Pancreas (tissue), 10 donors: ENCODE data around the gene EXOC7. TPM values are rescaled to one million over a fixed set of nuclear protein-coding genes. Genes with fewer than 3 reads are reported as not detected.

ENCODE experiments used
- ATAC-seq, 4 donors: fragments of 200-7000 bp; cut with Tn5 transposase; one replicate each; pipeline versions ENCODE4 v1.8.0 to v1.9.1; 2020; ENCODE audit warnings: mild to moderate bottlenecking in 4 of 4, moderate library complexity in 4 of 4
- DNase-seq, 6 donors: peaks; one replicate each; pipeline ENCODE4 v3.0.0-alpha.2; 2020
- FAIRE-seq: peaks from 2 replicates; lab custom pipeline; 2012; peaks lifted over from hg19 to GRCh38; lab: Jason Lieb, UNC
- H3K27ac ChIP-seq, 4 donors: fragments of 200-600 bp; sonication (generic); 1 replicate in 3 of 4; 2 replicates in 1 of 4; pipeline versions ENCODE4 v1.5.0 to v1.8.0; 2020
- H3K27me3 ChIP-seq, 4 donors: fragments of 200-600 bp; one replicate each; pipeline ENCODE4 v1.8.0; 2021
- H3K36me3 ChIP-seq, 3 donors: fragments of 200-600 bp; sonication (generic) in 1 of 3; one replicate each; pipeline versions ENCODE4 v1.5.0 to v1.8.0; 2020 to 2021
- H3K4me1 ChIP-seq, 3 donors: fragments of 200-600 bp; one replicate each; pipeline ENCODE4 v1.8.0; 2021
- H3K4me3 ChIP-seq, 4 donors: fragments of 200-600 bp; sonication (generic) in 2 of 4; one replicate each; pipeline versions ENCODE4 v1.5.0 to v1.8.0; 2020 to 2021
- H3K9me3 ChIP-seq, 4 donors: fragments of 200-600 bp; one replicate each; pipeline ENCODE4 v1.8.0; 2021
- CTCF ChIP-seq, 4 donors: fragments of 200-600 bp; sonication (generic) in 3 of 4; IDR thresholded peaks; one replicate each; pipeline versions ENCODE4 v1.5.0 to v1.8.0; 2021; ENCODE audit warnings: antibody characterized with exemption in 4 of 4
- WGBS, 2 donors: extraction: QIAGEN DNeasy Blood & Tissue Kit; methylation state at CpG; one replicate each; pipeline ENCODE4 v1.1.7; 2013; 5-methylcytosine and 5-hydroxymethylcytosine counted together
- intact Hi-C, 3 donors: fragments of 100-400 bp; cut with DNase I; formaldehyde crosslinking; loops; one replicate each; pipeline versions ENCODE4 v1.11.1 to v1.14.2; 2022
- microRNA-seq, 2 donors: library from miRNA; unstranded; fragments of <30 nt; microRNA quantifications; one replicate each; pipeline versions ENCODE4 to v1.1.0, GENCODE V29; 2019 to 2020
- polyA plus RNA-seq, 2 donors: library from polyadenylated mRNA; stranded (reverse); fragments of 200-250 nt; gene quantifications; one replicate each; pipeline ENCODE4 v1.2.3, GENCODE V29; 2013
- total RNA-seq, 6 donors: library from RNA; stranded (reverse); fragmentation: NEBNext Ultra II Directional in 4 of 6; extraction: Animal tissue kit (Norgen Biotek cat#: 25700) in 4 of 6; gene quantifications; one replicate each; pipeline versions ENCODE4 v1.2.1 to v1.2.4, GENCODE V29; 2021 to 2023
- donor health status: healthy with polysubstance abuse.
- donor health status: DM: no; HTN: no; CAD: no; lungs with moderate emphysema.
- donor health status: DM: no; HTN: no; CAD: no.
- donor health status: control.
- donor health status: control.
- donor health status: Bipolar disorder and iron deficiency.
- donor health status: DM: yes; HTN: yes; CAD: no.
- donor health status: DM: no; HTN: no; CAD: no.
- donor health status: DM: no; HTN: no; CAD: no.
- donor health status: DM: yes; HTN: yes; CAD: no.

The EXOC7 gene
- total and polyA plus RNA-seq, 8 donors: 38.4 to 103 (median 56.6) TPM

DNA sequence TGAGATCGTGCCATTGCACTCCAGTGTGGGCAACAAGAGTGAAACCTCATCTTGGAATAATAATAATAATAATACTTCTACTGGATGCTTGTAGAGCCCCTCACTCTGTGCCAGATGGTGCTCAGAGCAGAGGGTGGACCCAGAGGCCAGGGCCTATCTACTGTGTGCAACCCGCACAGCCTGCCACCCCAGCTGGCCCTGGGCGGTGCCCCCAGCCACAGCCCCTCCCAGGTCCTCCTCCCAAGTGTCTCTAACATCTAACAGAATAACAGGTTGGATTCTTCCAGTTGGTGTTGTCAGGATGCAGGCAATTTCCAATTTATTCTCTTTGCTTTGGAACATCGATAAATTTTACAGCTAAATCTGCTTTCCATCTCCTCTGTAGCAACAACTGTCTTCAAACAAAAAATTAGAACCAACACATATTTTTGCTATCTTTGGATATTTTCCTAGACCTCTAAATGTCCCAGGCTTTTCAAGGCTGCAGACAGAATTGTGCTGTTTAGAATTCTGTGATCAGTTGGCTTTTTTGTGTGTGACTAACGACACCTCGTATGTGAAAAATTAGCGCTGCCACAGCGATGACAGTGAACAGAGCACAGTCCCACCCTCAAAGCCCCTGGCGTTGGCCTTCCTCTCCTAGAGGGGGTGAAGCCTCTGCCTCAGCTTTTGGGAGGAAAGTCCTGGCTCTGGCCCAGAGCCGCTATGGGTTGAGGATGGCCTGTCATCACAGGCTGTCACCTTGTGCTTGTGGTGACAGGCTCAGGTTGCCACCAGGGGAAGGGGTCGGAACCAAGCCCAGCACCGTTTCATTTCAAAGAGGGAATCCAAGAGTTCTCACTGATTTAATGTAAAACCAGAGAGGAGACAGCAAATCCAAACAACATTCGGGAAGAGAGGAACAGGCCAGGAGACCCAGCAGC, 68.9 kb downstream of the EXOC7 start:
- ATAC-seq: no peak
- no peak for FAIRE-seq
- Histone ChIP-seq H3K9me3 (no peaks in the 10 kb centered on the region), H3K27me3 (no peaks in the 10 kb centered on the region), H3K4me3 (no peak overlapping the region), H3K27ac (no peak overlapping the region), H3K4me1 (peaks cover 0 to 8% (median 0%) of the 10 kb centered on the region in 3 donors), H3K36me3 (peaks cover 0 to 21% (median 0%) of the 10 kb centered on the region in 3 donors)
- intact Hi-C loops: no loop called here
- TF ChIP-seq CTCF (IDR thresholded peaks at IDR 0.05): no peak
- DNase-seq: no peak
- WGBS, 2 donors: 88 to 90% methylated on average over 13 of the region's 13 CpGs

DNA sequence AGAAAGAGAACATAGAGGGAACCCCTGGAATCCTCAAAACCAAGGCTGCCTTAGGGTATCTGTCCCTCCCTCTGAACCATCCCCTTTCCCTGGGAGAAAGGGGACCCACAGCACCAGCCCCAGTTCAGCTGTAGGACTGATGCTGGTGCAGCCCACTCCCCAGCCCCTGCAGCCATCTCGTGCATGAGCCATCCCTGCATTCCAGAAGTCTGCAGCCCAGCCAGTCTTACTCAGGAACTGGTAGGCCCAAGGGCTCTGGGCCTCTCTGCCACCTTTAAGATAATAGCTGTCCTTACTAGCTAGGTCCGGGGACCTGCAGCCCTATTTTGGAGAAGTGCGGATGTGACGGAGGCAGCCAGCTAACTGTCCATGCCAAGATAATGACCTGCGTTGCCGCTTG, 70.4 kb downstream of the EXOC7 start:
- FAIRE-seq: no peak
- Histone ChIP-seq H3K4me1 (peaks cover 0 to 8% (median 0%) of the 10 kb centered on the region in 3 donors), H3K36me3 (peaks cover 0 to 5% (median 0%) of the 10 kb centered on the region in 3 donors), H3K27me3 (no peaks in the 10 kb centered on the region), H3K4me3 (no peak overlapping the region), H3K27ac (no peak overlapping the region), H3K9me3 (no peaks in the 10 kb centered on the region)
- no peak for ATAC-seq
- no peak for DNase-seq
- no peak for TF ChIP-seq CTCF (IDR thresholded peaks at IDR 0.05)
- intact Hi-C loops: no loop called here
- WGBS, 2 donors: 95 to 96% methylated on average over 6 of the region's 6 CpGs

GRCh38 chr17:76032780-76033108, 70.8 kb downstream of the EXOC7 start:
- 33 to 34% methylated on average over 5 of the region's 5 CpGs for WGBS, 2 donors
- peak overlapping the region in 1 of 4 donors; percentile 13 for H3K27ac ChIP-seq
- peaks cover 0 to 8% (median 0%) of the 10 kb centered on the region in 3 donors for H3K4me1 ChIP-seq
- H3K9me3 ChIP-seq: no peaks in the 10 kb centered on the region
- ATAC-seq (peak; percentile 45 to 83 (median 67)), DNase-seq (no peak), FAIRE-seq (no peak)
- intact Hi-C loops: no loop called here
- no peaks in the 10 kb centered on the region for H3K27me3 ChIP-seq
- no peak overlapping the region for H3K4me3 ChIP-seq
- H3K36me3 ChIP-seq: peaks cover 0 to 1% (median 0%) of the 10 kb centered on the region in 3 donors
- TF ChIP-seq CTCF (IDR thresholded peaks at IDR 0.05): no peak

DNA sequence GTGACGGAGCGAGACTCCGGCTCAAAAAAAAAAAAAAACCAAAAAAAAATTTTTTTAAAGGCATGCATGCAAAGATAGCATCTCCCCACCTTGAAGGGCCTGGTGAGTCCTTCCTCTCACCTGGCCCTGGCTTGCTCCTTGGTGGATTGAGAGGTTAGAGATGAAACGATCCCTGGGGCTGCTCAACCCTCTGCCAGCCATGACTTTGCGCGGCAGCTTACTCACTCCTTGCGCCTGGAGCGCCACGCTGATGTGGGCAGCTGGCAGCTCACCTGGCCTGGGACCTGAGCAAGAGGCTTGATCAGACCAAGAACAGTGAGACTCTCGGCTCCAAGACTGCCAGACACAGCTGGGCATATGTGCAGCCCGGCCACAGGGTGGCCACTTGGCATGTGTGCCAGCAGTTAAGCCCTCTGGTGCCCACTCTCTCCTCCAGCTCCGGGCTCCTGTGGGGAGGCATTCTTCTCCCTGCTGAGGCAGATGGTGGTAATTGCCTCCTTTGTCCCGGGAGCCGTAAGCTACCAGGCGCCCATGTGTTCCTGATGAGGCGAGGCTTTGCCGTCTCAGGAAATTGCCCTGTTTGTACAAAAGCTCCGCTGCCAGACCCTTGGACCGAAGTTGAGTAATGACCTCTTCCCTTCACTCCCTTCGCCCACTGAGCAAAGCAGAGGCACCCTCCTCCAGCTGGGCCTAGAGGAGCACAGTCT, 71.4 kb downstream of the EXOC7 start:
- peak in 1 of 4 donors; percentile 17 for TF ChIP-seq CTCF (IDR thresholded peaks at IDR 0.05)

More for the DNA sequence above, 71.4 kb downstream of the EXOC7 start:
- H3K36me3 ChIP-seq: no peaks in the 10 kb centered on the region
- FAIRE-seq (no peak), DNase-seq (peak in 3 of 6 donors; percentile 36 to 78 (median 44)), ATAC-seq (peak; percentile 59 to 73 (median 70))
- H3K4me1 ChIP-seq: peaks cover 0 to 8% (median 0%) of the 10 kb centered on the region in 3 donors
- peak overlapping the region in 1 of 4 donors; percentile 13 for H3K27ac ChIP-seq
- H3K9me3 ChIP-seq: no peaks in the 10 kb centered on the region
- H3K4me3 ChIP-seq: no peak overlapping the region
- intact Hi-C loops: no loop called here
- 45 to 59% methylated on average over 20 of the region's 20 CpGs for WGBS, 2 donors
- H3K27me3 ChIP-seq: no peaks in the 10 kb centered on the region

Small RNA genes within 50 kb of the gene (microRNA-seq; reads per million reads assigned to microRNA genes)
- 1.2 to 1.9 reads per million in 2 donors for gene MIR6868

Other genes with a start within 250 kb of the EXOC7 start
- 10 to 100 TPM; 56.0 to 83.5 (median 62.9) TPM for gene WBP2, start 248.5 kb downstream of the EXOC7 start, total RNA-seq
- gene WBP2, start 248.5 kb downstream of the EXOC7 start, polyA plus RNA-seq: 100 to 1,000 TPM in 1 of 2 donors, 10 to 100 TPM in 1; 95.0 to 106 TPM
- 10 to 100 TPM in 4 of 6 donors, 1 to 10 TPM in 2; 4.2 to 58.2 (median 17.6) TPM for gene TRIM47, start 225.2 kb downstream of the EXOC7 start, total RNA-seq
- 10 to 100 TPM; 34.1 to 35.9 TPM for gene TRIM47, start 225.2 kb downstream of the EXOC7 start, polyA plus RNA-seq
- gene TRIM65, start 206.8 kb downstream of the EXOC7 start, total RNA-seq: 10 to 100 TPM in 3 of 6 donors, 1 to 10 TPM in 3; 8.2 to 13.1 (median 10.3) TPM
- gene TRIM65, start 206.8 kb downstream of the EXOC7 start, polyA plus RNA-seq: 10 to 100 TPM in 1 of 2 donors, 1 to 10 TPM in 1; 9.8 to 12.5 TPM
- 10 to 100 TPM; 40.6 to 59.9 (median 45.9) TPM for gene MRPL38, start 198.9 kb downstream of the EXOC7 start, total RNA-seq
- 10 to 100 TPM; 95.3 to 95.8 TPM for gene MRPL38, start 198.9 kb downstream of the EXOC7 start, polyA plus RNA-seq
- gene FBF1, start 162.7 kb downstream of the EXOC7 start, total RNA-seq: 10 to 100 TPM in 1 of 6 donors, 1 to 10 TPM in 5; 2.4 to 10.1 (median 3.9) TPM
- 10 to 100 TPM in 1 of 2 donors, 1 to 10 TPM in 1; 7.7 to 24.8 TPM for gene FBF1, start 162.7 kb downstream of the EXOC7 start, polyA plus RNA-seq
- 10 to 100 TPM; 50.4 to 74.2 (median 59.4) TPM for gene ACOX1, start 124.6 kb downstream of the EXOC7 start, total RNA-seq
- gene ACOX1, start 124.6 kb downstream of the EXOC7 start, polyA plus RNA-seq: 10 to 100 TPM; 16.3 to 25.4 TPM
- gene TEN1, start 124.5 kb downstream of the EXOC7 start, total RNA-seq: 10 to 100 TPM in 5 of 6 donors, 1 to 10 TPM in 1; 6.9 to 12.9 (median 12.3) TPM
- gene TEN1, start 124.5 kb downstream of the EXOC7 start, polyA plus RNA-seq: 10 to 100 TPM; 19.7 to 35.0 TPM
- 1 to 10 TPM; 1.9 to 6.3 (median 3.0) TPM for gene CDK3, start 102.9 kb downstream of the EXOC7 start, total RNA-seq
- 10 to 100 TPM; 32.2 to 34.7 TPM for gene CDK3, start 102.9 kb downstream of the EXOC7 start, polyA plus RNA-seq
- gene EVPL, start 76.5 kb downstream of the EXOC7 start, total RNA-seq: 1 to 10 TPM; 1.3 to 3.5 (median 2.9) TPM
- gene EVPL, start 76.5 kb downstream of the EXOC7 start, polyA plus RNA-seq: 10 to 100 TPM in 1 of 2 donors, 1 to 10 TPM in 1; 6.5 to 14.6 TPM
- 10 to 100 TPM; 42.4 to 74.6 (median 55.3) TPM for gene SRP68, start 31.3 kb downstream of the EXOC7 start, total RNA-seq
- 10 to 100 TPM; 32.2 to 45.9 TPM for gene SRP68, start 31.3 kb downstream of the EXOC7 start, polyA plus RNA-seq
- under 1 TPM in 2 of 6 donors, not detected in 4; 0.12 to 0.19 TPM for gene GALR2, start 29.0 kb downstream of the EXOC7 start, total RNA-seq
- gene GALR2, start 29.0 kb downstream of the EXOC7 start, polyA plus RNA-seq: under 1 TPM in 1 of 2 donors, not detected in 1; 0.11 TPM
- under 1 TPM in 1 of 6 donors, not detected in 5; 0.06 TPM for gene ZACN, start 24.6 kb downstream of the EXOC7 start, total RNA-seq
- gene ZACN, start 24.6 kb downstream of the EXOC7 start, polyA plus RNA-seq: 1 to 10 TPM; 3.4 to 4.2 TPM
- gene FOXJ1, start 37.5 kb upstream of the EXOC7 start, total RNA-seq: 1 to 10 TPM in 1 of 6 donors, under 1 TPM in 5; 0.14 to 1.2 (median 0.36) TPM
- gene FOXJ1, start 37.5 kb upstream of the EXOC7 start, polyA plus RNA-seq: 1 to 10 TPM; 2.4 to 5.7 TPM
- gene RNF157, start 136.7 kb upstream of the EXOC7 start, total RNA-seq: 1 to 10 TPM in 5 of 6 donors, under 1 TPM in 1; 0.87 to 4.0 (median 2.8) TPM
- 1 to 10 TPM; 3.4 to 6.4 TPM for gene RNF157, start 136.7 kb upstream of the EXOC7 start, polyA plus RNA-seq
- gene UBALD2, start 161.6 kb upstream of the EXOC7 start, total RNA-seq: 10 to 100 TPM; 17.8 to 34.6 (median 24.6) TPM
- 10 to 100 TPM; 21.8 to 30.0 TPM for gene UBALD2, start 161.6 kb upstream of the EXOC7 start, polyA plus RNA-seq
- 1 to 10 TPM in 5 of 6 donors, under 1 TPM in 1; 0.81 to 2.6 (median 1.6) TPM for gene QRICH2, start 204.5 kb upstream of the EXOC7 start, total RNA-seq
- gene QRICH2, start 204.5 kb upstream of the EXOC7 start, polyA plus RNA-seq: 1 to 10 TPM; 7.4 to 9.2 TPM